NCI-H128 (cell line): ENCODE results near the gene NLGN3.

Experiments
- DNase-seq: peaks from one replicate; lab custom pipeline; 2025; ENCODE audit not compliant: unreplicated experiment; lab: John Stamatoyannopoulos, UW

NLGN3 gene

DNA sequence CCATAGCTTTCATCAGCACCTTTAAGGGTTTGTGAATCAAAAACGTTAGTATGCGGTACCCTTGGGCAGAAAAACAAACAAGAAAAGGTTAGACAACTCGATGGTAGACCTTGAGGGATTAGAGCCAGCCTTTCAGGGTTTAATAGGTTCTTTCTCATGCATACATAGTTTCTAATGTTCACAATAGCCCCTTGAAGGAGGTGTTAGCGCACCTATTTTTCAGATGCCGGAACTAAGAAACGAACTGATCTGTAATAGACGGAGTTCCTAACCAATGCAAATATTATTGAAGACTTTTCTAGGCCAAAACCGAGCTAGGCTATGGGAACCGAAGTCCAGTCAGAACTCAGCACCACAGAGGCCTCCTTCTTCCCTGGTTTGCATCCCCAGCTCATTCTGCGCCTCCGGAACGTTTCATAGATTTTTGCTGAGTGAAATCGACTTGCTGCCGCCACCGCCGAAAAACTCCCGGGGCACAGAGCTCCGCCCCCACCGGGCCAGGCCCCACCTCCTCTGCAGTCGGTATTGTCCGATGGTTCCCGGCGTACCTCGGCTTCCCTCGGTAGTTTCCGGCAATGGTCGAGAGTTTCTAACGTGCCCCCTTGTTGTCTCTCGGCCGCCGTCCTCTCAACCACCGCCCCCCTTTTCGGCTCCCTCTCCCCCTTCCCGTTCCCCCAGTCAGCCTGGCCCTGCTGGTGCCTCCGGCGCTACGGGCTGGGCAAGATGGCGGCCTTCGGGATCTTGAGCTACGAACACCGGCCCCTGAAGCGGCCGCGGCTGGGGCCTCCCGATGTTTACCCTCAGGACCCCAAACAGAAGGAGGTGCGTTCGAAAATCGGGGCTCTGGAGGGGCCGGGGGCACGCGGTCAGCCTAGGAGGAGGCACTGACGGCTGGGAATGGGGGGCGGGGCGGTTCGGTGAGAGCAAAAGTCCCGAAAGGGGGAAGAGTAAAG lies 26.3 kb upstream of the NLGN3 start, which contains the start of gene MED12:
MED12 (plus strand) TSS at position 565 of the 953 bp plus-strand sequence; CDS start at position 724, 159 bp downstream.
- peak; percentile 62 for DNase-seq

DNA sequence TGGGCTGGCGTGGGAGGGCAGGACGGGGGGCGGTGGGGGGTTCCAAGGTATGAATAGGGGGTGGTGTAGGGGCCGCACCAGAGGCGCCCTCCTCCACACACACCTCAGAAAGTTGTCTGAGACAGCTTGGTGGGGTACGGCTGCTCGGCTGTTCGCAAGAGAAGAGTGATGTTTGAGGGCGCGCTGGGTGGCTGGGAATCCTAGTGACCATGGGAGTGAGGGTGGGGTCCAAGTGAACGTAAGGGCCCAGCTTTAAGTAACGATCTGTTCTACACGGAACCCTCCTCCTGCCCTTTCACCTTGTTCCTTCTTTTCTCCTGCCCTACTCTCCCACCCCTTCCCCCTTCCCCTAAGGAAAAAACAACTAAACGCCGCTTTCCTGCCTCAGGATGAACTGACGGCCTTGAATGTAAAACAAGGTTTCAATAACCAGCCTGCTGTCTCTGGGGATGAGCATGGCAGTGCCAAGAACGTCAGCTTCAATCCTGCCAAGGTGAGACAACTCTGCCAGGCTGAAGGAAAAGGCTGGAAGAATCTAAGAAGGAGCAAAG lies 25.6 kb upstream of the NLGN3 start:
- no peak for DNase-seq

DNA sequence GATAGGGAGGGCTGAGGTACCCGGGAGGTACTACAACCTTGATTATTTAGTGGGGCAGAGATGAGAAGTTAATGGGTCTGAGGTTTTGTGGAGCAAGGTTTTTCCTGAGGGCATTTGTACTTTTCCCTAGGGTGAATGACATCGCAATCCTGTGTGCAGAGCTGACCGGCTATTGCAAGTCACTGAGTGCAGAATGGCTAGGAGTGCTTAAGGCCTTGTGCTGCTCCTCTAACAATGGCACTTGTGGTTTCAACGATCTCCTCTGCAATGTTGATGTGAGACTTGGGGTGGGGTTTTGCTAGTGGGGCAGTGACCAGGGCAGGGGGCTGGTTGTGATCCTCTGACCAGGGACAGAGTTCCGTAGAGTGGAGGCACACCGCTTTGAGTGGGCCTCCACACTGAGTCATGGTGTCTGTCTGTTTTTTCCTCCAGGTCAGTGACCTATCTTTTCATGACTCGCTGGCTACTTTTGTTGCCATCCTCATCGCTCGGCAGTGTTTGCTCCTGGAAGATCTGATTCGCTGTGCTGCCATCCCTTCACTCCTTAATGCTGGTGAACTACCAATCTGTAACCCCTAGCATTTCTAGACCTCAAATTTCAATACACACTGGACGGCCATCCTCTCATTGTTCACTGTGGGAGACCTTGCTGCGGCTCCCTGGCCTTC lies 16.3 kb upstream of the NLGN3 start:
- DNase-seq, result no peak

DNA sequence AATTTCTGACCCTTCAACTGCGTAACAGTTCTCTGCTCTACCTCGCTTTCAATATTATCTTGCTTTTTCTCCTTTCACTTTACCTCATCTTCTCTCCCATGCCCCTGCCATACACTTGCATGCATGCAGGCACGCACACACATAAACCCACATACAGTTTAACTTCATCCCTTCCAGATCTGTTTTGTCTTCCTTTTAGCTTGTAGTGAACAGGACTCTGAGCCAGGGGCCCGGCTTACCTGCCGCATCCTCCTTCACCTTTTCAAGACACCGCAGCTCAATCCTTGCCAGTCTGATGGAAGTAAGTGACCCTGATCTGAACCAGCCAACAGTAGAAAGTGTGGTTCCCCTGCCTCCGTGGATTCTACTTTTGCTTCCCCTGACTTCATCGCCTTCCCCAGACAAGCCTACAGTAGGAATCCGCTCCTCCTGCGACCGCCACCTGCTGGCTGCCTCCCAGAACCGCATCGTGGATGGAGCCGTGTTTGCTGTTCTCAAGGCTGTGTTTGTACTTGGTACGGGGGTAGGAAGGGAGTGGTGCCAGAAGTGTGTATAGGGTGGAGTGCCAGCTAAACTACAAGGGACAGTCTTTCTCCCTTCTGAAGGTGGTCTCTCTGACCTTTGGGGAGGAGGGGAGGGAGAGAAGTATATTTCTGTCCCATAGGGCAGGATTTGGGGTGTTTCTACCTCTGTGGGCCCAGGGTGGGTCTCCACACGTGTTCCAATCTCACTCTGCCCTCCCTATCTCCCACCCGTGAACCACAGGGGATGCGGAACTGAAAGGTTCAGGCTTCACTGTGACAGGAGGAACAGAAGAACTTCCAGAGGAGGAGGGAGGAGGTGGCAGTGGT lies 15.5 kb upstream of the NLGN3 start:
- peak; percentile 20 for DNase-seq

DNA sequence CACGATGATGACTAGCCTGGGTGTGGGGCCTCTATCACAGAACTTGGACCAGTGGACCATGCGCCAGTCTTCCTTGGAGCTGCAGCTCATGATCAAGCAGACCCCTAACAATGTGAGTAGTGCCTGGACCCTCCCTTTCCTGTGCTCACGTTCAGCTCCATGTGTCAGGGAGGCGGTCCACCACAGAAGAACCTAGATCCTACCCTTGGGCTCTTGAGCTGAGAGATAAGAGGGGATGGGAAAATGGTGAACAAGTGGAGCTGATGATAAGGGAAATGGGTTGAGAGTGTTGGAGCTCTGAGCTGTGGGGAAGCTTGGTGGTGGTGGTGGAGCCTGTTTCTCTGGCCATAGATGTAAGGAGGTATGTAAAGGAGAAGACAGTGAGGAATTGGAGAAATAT lies 13.1 kb upstream of the NLGN3 start:
- DNase-seq, result no peak

DNA sequence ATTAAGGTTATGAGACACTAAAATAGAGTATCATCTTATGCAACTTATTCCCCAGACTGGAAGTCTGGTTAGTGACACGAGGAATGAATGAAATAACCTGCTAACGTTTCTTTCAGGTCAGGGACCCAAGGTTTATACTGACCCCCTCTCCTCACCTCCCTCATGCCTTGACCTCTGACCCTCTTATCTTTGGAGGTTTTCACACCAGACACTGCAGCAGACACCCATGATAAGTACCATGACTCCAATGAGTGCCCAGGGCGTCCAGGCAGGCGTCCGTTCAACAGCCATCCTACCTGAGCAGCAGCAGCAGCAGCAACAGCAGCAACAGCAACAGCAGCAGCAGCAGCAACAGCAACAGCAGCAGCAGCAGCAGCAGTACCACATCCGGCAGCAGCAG lies 4.2 kb upstream of the NLGN3 start:
- no peak for DNase-seq

DNA sequence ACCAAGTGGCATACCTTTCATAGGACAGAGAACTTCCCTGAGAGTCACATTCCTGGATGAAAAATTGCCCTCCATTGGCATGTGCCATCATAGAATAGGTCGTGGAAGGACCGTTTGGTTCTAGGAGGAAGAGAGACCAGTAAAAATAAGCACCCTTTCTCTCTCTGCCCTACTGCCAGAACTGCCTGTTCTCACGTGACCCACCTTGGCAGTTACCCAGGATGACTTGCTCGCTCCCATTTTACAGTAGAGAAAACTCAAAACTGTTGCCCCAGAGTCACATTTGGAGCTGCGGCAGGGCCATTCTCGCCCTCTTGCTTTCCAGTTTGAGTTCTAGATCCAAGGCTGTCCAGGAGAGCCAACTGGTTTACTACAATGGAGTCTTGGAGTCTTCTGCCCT lies 1.1 kb upstream of the NLGN3 start:
- no peak for DNase-seq

DNA sequence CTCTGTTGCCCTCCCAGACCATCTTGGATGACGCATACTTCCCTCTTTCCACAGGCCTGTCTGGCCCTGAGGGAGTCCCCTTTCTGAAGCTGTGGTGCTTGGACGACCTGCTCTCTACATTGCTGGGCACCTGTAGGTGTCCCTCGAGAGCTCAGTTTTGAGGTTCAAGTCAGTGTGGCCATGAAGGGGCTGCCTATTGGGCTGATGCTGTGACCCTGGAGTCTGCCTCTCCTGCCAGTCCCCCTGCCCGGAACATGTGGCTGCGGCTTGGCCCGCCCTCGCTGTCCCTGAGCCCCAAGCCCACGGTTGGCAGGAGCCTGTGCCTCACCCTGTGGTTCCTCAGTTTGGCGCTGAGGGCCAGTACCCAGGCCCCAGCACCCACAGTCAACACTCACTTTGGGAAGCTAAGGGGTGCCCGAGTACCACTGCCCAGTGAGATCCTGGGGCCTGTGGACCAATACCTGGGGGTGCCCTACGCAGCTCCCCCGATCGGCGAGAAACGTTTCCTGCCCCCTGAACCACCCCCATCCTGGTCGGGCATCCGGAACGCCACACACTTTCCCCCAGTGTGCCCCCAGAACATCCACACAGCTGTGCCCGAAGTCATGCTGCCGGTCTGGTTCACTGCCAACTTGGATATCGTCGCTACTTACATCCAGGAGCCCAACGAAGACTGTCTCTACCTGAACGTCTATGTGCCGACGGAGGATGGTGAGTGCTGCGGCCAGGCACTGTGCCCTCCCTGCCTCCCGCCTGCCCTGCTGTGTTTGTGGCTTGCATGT lies 3.0 kb downstream of the NLGN3 start:
- no peak for DNase-seq

DNA sequence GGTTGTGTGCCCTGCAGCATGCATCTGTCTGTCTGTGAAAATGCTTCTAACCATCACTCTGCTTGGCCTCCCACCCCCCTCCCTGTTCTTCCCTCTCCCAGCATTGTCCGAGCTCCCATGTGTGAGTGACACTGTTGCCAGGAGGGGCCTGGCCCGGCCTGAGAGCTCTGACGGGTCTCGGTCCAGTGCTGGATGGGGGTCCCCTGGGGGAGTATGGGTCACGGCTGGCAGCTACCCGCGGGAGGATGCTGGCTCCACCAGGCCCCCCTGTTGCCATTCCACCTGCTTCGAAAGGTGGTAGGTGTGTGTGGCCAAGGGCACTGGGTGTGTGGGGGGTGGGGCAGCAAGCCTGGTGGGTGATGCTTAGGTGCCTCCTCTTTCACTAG lies 3.6 kb downstream of the NLGN3 start:
- no peak for DNase-seq

DNA sequence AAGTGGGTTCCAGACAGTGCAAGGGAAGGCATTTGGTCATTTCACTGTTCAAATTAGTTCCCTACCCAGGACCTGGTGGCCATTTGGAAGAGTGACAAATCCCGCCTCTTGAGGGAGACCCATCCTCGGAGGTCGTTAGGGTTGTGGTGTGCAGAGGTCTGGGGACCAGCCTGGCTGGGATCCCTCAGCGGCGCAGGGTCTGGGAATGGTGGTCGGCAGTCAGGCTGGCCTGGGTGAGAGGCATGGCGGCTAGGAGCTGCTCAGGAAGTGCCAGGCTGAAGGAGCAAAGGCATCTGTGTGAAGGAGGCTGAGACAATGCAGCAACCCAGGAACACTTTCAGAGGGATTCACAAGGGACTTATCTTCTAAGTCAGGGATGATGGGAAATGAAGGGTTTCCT lies 6.7 kb downstream of the NLGN3 start:
- DNase-seq, result no peak

DNA sequence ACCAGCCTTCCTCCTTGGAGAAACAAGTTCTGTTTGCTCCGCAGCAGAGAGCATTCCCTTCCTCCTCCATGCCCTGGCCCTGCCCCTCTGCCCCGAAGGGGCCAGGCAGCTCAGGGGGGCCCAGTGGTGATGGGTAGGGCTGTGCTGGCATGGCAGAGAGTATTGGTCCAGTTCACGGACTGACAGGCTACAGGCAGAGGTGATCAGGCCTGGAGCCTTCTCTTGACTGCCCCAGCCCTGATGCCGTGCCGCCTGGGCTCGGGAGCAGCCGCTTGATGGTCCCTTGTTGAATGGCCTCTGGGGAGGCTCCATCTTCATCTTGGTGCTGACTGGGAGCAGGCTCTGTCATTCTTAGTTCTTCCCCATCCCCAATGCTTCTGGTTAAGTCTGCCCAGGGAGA lies 9.6 kb downstream of the NLGN3 start:
- DNase-seq, result no peak

DNA sequence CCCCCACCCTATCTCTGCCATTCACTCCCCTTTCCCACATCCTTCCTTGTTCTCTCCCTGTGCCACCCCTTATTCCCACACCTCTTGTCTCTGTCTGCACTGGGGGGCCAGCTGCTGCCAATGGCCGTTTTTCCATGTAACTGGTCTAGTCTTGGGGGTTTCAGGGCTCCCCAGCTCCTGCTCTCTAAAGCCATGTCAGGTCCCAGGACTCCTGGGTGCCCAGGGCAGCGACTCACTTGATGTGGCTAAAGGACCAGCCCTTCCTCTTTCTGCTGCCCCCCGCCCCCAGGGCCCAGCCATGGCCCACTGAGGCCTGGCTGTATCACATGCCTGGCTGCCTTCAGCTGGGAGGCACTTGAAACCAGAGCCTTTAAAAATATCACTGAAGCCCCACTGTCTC lies 10.0 kb downstream of the NLGN3 start:
- no peak for DNase-seq

DNA sequence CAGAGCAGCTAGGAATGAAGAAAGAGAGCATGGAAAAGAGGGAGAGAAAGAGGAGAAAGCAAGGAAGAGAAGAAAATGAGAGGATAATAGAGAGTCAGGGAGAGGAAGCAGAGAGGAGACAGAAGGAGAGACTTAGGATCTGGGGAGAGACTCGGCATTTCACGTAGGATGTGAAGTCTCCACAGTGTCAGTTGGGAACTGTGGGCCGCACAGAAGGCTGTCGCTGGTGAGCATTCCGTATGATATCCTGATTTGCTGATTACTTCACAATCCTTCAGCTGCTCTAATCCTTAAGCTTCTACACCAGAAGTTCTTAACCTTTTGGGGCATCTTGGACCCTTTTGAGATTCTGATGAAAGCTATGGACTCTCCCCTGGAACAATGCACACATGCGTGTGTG lies 14.0 kb downstream of the NLGN3 start:
- DNase-seq, result no peak

DNA sequence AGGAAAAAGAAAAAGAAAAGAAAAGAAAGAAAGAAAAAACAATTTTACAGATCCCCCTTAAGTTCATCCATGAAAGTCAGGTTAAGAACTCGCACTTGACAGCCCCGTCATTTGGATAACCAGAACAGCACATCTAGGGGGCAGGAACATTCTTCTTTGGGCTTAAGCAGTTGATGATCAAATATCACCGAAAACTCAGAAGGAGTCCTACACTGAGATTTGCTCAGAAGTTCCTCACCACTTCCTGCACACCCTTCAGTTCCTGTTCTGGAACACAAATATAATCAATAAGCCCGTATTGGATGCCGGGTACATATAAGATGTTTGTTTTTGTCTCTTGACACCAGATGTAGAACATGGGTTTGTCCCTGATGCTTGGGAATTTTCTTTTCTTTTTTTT lies 14.7 kb downstream of the NLGN3 start:
- DNase-seq, result no peak

DNA sequence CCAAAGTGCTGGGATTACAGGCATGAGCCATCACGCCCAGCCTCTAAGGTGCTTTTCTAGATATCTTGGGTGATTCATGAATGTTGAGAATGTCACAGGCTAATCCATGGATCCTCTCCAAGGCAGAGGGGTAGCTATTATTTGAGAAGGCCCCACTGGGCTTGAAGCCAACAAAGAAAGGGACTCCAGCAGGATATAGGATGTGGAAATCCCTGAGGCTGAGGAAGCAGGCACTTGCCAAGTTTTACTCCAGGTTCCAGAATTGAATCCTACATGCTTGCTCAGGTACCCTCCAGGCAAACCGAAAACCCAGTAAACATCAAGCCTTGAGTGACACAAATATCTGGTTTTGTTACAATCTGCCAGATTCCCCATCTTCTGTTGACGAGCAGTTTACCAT lies 15.8 kb downstream of the NLGN3 start:
- no peak for DNase-seq

DNA sequence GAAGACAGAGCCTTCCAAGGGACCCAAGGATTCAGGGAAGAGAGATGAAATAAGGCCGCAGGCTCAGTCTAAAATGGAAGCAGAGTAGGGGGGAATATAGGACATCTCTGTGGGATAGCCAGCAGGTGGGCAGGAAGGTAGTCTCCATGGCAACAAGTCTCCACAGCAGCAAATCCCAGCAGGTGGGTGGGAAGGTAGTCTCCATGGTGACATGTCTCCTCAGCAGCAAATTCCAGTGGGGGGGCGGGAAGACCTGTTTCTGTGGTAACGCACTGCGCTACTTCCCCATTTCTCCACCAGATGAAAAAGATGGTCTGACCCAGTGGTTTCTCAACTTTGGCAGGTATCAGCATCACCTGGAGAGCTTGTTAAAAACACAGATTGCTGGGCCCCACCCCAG lies 18.3 kb downstream of the NLGN3 start:
- DNase-seq, result no peak

DNA sequence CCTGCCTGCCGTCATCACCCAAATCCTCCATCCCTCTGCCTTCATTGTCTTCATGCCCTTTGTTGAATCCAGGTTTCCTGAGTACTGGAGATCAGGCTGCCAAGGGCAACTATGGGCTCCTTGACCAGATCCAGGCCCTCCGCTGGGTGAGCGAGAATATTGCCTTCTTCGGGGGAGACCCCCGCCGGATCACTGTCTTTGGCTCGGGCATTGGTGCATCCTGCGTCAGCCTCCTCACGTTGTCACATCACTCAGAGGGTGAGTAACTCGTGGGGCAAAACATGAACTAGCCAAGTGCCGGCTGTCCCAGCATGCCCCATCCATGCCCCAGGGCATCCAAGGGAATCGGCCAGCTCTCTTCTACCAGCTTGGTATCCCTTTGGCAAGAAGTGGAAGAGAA lies 19.4 kb downstream of the NLGN3 start:
- no peak for DNase-seq

DNA sequence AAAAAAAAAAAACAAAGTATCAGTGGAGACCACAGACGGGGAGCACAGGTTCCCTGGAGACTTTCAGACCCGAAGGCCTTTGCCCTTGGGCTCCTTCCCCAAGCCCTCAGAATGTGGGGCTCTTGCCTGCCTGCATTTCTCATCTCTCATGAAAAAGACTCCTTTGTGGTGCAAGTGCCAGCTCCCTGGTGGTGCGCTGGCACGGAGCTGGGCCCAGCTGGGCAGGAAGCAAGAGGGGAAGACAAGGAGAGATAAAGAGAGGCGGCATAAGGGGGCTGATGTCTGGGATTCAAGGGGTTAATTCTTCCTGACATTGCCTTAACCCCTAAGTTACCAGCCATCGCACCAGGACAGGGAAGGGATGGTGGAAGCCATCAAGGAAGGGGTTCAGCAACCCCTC lies 21.8 kb downstream of the NLGN3 start:
- no peak for DNase-seq

DNA sequence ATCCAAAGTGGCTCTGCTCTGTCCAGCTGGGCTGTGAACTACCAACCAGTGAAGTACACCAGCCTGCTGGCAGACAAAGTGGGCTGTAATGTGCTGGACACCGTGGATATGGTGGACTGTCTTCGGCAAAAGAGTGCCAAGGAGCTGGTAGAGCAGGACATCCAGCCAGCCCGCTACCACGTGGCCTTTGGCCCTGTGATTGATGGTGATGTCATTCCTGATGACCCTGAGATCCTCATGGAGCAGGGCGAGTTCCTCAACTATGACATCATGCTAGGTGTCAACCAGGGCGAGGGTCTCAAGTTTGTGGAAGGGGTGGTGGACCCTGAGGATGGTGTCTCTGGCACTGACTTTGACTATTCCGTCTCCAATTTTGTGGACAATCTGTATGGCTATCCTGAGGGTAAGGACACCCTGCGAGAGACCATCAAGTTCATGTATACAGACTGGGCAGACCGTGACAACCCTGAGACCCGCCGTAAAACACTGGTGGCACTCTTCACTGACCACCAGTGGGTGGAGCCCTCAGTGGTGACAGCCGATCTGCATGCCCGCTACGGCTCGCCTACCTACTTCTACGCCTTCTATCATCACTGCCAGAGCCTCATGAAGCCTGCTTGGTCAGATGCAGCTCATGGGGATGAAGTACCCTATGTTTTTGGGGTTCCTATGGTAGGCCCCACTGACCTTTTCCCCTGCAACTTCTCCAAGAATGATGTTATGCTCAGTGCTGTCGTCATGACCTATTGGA lies 22.6 kb downstream of the NLGN3 start:
- no peak for DNase-seq

DNA sequence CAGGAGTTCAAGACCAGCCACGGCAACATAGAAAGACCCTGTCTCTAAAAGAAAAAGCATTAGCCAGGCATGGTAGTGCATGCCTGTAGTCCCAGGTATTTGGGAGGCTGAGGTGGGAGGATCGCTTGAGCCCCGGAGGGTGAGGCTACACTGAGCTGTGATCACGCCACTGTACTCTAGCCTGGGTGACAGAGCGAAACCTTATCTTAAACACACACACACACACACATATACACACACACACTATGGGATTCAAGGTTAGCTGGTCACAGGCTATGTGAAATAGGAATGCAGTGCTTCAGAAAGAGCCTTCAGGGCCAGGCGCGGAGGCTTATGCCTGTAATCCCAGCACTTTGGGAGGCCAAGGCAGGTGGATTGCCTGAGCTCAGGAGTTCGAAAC lies 23.5 kb downstream of the NLGN3 start:
- DNase-seq, result no peak
